Breast epithelium (tissue), 4 donors: Measurements from ENCODE around the gene SAFB2. TPM values are rescaled to one million over a fixed set of nuclear protein-coding genes. Genes with fewer than 3 reads are reported as not detected.

ENCODE experiments used
- DNase-seq, 2 donors: peaks; one replicate each; pipeline ENCODE4 v3.0.0-alpha.2; 2019; ENCODE audit warnings: low spot score in 2 of 2
- H3K27ac ChIP-seq, 2 donors: fragments of 200-600 bp; sonication (generic) in 1 of 2; one replicate each; pipeline ENCODE4 v1.5.1; 2016 to 2019; ENCODE audit warnings: mild to moderate bottlenecking in 1 of 2
- H3K27me3 ChIP-seq, 2 donors: fragments of 200-600 bp; sonication (generic) in 1 of 2; one replicate each; pipeline versions ENCODE4 v1.5.1 to v1.6.0; 2017 to 2019; ENCODE audit warnings: control low read depth in 1 of 2, mild to moderate bottlenecking in 1 of 2
- H3K36me3 ChIP-seq: fragments of 200-600 bp; one replicate; pipeline ENCODE4 v1.5.1; 2019
- H3K4me1 ChIP-seq, 2 donors: fragments of 200-600 bp; sonication (generic); one replicate each; pipeline ENCODE4 v1.5.1; 2016 to 2019; ENCODE audit warnings: control low read depth in 1 of 2
- H3K4me3 ChIP-seq, 3 donors: fragments of 200-600 bp; sonication (generic); 1 replicate in 2 of 3; 2 replicates in 1 of 3; pipeline ENCODE4 v1.5.1; 2016 to 2019; ENCODE audit warnings: mild to moderate bottlenecking in 3 of 3, moderate library complexity in 2 of 3
- H3K9me3 ChIP-seq, 2 donors: fragments of 200-600 bp; sonication (generic) in 1 of 2; one replicate each; pipeline ENCODE4 v1.5.1; 2016 to 2019; ENCODE audit warnings: control low read depth in 1 of 2
- POLR2A ChIP-seq: fragments of 450-650 bp; IDR thresholded peaks from one replicate; pipeline ENCODE4 v1.6.1; 2016; ENCODE audit warnings: antibody characterized with exemption, mild to moderate bottlenecking, moderate library complexity
- POLR2AphosphoS5 ChIP-seq, 3 donors: sonication (generic); formaldehyde crosslinking; IDR thresholded peaks; one replicate each; pipeline ENCODE4 v1.6.1; 2017; ENCODE audit warnings: antibody characterized with exemption in 3 of 3
- intact Hi-C: fragments of 100-400 bp; cut with DNase I; formaldehyde crosslinking; loops from one replicate; pipeline ENCODE4 v1.15.1; 2023; ENCODE audit warnings: low total_unique reads
- total RNA-seq, 3 donors: library from RNA; depleted of rRNA; stranded (reverse); fragments of >200 nt; gene quantifications; one replicate each; pipeline ENCODE4 v1.1.0, GENCODE V29; 2016
- TF ChIP-seq, protein P1 (sequence below), 3 donors: fragments of 450-650 bp; IDR thresholded peaks; one replicate each; pipeline ENCODE4 v1.5.1; 2016 to 2017; ENCODE audit warnings: antibody characterized with exemption in 3 of 3, mild to moderate bottlenecking in 3 of 3, moderate library complexity in 3 of 3

SAFB2 gene
- total RNA-seq, 3 donors from 2014 or later: 46.4 to 68.8 (median 62.1) TPM

DNA sequence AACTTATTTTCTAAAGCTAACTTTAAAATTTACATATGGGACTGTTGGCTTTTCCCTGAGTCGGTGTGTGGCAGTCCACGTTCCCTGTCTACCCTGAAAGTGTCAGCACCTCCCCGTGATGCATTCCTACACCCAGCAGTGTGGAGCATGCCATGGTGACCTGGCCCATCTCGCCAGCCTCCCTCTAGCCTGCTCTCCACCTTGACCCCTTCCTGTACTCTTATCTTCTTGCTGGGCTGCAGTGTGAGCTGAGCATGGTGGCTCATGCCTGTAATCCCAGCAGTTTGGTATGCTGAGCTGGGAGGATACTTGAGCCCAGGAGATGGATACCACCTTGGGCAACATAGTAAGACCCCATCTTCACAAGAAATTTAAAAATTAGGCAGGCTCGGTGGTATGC lies 32.4 kb upstream of the SAFB2 start:
- DNase-seq: no peak
- H3K36me3 ChIP-seq: peaks cover 9% of the 10 kb centered on the region
- H3K9me3 ChIP-seq: no peaks in the 10 kb centered on the region
- TF ChIP-seq POLR2AphosphoS5 (IDR thresholded peaks at IDR 0.05) (no peak), POLR2A (no peak)
- TF ChIP-seq, protein P1, sequence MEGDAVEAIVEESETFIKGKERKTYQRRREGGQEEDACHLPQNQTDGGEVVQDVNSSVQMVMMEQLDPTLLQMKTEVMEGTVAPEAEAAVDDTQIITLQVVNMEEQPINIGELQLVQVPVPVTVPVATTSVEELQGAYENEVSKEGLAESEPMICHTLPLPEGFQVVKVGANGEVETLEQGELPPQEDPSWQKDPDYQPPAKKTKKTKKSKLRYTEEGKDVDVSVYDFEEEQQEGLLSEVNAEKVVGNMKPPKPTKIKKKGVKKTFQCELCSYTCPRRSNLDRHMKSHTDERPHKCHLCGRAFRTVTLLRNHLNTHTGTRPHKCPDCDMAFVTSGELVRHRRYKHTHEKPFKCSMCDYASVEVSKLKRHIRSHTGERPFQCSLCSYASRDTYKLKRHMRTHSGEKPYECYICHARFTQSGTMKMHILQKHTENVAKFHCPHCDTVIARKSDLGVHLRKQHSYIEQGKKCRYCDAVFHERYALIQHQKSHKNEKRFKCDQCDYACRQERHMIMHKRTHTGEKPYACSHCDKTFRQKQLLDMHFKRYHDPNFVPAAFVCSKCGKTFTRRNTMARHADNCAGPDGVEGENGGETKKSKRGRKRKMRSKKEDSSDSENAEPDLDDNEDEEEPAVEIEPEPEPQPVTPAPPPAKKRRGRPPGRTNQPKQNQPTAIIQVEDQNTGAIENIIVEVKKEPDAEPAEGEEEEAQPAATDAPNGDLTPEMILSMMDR (IDR thresholded peaks at IDR 0.05): no peak
- H3K27me3 ChIP-seq: no peaks in the 10 kb centered on the region
- no peak overlapping the region for H3K27ac ChIP-seq
- no peak overlapping the region for H3K4me3 ChIP-seq
- intact Hi-C loops: no loop called here
- no peaks in the 10 kb centered on the region for H3K4me1 ChIP-seq

DNA sequence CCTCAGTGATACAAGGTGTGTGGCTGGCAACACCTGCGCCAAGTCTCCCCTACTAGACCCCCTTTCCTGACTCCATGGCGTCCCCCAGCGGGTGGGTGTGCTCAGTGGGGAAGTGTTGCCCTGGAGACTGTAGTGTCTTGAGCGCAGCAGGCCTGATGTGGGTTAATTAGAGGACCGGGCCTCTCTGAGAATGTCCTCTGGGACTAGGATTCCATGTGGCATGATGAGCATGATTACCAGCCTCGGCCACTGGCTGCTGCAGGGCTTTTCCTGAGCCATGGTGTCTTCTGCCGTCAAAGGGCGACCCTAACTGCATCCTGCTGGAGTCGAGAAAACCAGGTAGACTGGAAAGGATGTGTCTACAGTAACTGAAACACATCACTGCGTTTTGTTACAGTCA lies 29.7 kb upstream of the SAFB2 start:
- no peak for DNase-seq
- intact Hi-C loops: no loop called here

DNA sequence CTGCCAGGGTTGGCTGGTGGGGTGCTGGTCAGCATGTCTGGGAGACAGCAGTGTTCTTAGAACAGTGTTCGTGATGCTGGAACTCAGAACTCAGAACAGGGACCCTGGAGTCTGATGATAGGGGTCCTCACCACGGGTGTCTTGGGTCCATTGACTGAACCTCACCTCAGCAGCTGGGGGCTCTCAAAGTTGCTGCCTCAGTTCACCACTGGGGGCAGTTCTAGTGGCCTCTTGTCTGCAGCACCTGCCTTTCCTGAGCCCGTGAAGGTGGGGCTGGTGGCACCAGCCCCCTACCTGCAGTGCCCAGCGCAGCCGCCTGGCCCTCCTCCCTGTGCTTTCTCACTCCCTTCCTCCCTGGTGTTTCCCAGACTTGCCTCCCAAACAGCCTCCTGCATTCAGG lies 28.8 kb upstream of the SAFB2 start:
- no peak for DNase-seq
- H3K9me3 ChIP-seq: no peaks in the 10 kb centered on the region
- H3K27me3 ChIP-seq: no peaks in the 10 kb centered on the region
- intact Hi-C loops: loop anchor here (1.0 kb wide), 1 partner anchor 24 kb away; no protein-coding TSS in a partner anchor
- H3K36me3 ChIP-seq: peaks cover 5% of the 10 kb centered on the region
- H3K4me1 ChIP-seq: no peaks in the 10 kb centered on the region
- no peak overlapping the region for H3K27ac ChIP-seq
- no peak overlapping the region for H3K4me3 ChIP-seq
- TF ChIP-seq, protein P1 (IDR thresholded peaks at IDR 0.05): no peak
- TF ChIP-seq POLR2A: no peak
- TF ChIP-seq POLR2AphosphoS5 (IDR thresholded peaks at IDR 0.05): no peak

More for the DNA sequence above, 29.7 kb upstream of the SAFB2 start:
- Histone ChIP-seq H3K4me1 (no peaks in the 10 kb centered on the region), H3K4me3 (no peak overlapping the region), H3K27ac (no peak overlapping the region), H3K36me3 (peaks cover 8% of the 10 kb centered on the region), H3K9me3 (no peaks in the 10 kb centered on the region), H3K27me3 (no peaks in the 10 kb centered on the region)
- no peak for TF ChIP-seq POLR2A
- no peak for TF ChIP-seq POLR2AphosphoS5 (IDR thresholded peaks at IDR 0.05)
- TF ChIP-seq, protein P1 (IDR thresholded peaks at IDR 0.05): no peak

DNA sequence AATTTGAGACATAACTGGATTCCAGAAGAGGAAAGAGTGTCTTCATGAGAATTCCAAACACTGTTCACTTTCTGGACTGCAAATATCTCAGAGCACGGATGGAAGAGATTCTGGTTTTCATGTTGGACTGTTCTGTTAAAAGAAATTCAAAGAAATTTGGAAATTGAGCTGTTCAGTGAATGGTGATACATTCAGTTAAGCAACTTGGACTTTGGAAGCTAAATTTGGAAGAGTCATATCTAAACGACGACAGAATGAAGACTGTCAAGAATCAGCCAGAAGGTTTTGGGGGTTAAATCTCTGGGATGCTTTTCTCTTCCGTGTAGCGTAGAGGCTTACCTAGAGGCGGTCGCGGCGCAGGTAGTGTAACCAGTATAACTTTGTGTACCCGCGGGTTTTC lies 25.9 kb upstream of the SAFB2 start:
- Histone ChIP-seq H3K27me3 (no peaks in the 10 kb centered on the region), H3K4me3 (no peak overlapping the region), H3K9me3 (no peaks in the 10 kb centered on the region), H3K4me1 (no peaks in the 10 kb centered on the region), H3K36me3 (no peaks in the 10 kb centered on the region), H3K27ac (no peak overlapping the region)
- intact Hi-C loops: no loop called here
- no peak for DNase-seq
- TF ChIP-seq, protein P1 (IDR thresholded peaks at IDR 0.05): no peak
- no peak for TF ChIP-seq POLR2AphosphoS5 (IDR thresholded peaks at IDR 0.05)
- TF ChIP-seq POLR2A: no peak

DNA sequence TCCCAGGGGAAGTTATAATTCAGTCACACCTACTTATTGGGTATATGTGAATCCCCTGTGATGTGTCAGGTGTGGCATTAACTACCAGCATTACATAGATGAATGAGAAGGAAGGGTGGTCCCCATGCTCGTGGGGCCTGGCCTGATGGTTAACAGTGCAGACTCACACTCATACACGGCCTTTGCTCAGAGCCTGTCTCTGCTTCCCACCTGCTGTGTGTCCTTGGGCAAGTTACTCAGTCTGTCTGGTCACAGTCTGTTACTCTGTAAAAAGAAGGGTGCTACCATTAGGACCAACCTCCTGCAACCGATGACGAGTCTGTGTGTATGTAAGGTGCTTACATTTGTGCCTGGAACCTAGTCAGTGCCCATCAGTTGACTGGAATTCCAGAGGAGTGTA lies 24.1 kb upstream of the SAFB2 start:
- Histone ChIP-seq H3K9me3 (no peaks in the 10 kb centered on the region), H3K4me1 (no peaks in the 10 kb centered on the region), H3K27ac (no peak overlapping the region), H3K4me3 (no peak overlapping the region), H3K27me3 (no peaks in the 10 kb centered on the region), H3K36me3 (no peaks in the 10 kb centered on the region)
- intact Hi-C loops: no loop called here
- TF ChIP-seq, protein P1 (IDR thresholded peaks at IDR 0.05): no peak
- TF ChIP-seq POLR2A: no peak
- no peak for TF ChIP-seq POLR2AphosphoS5 (IDR thresholded peaks at IDR 0.05)
- DNase-seq: no peak
